ENCODE measurements around the gene TRMU.
"Not testable (repeated sequence)": the region's sequence is repeated elsewhere in the genome, so short reads cannot be mapped to it uniquely, and the experiment has no call there.

Gene TRMU

DNA sequence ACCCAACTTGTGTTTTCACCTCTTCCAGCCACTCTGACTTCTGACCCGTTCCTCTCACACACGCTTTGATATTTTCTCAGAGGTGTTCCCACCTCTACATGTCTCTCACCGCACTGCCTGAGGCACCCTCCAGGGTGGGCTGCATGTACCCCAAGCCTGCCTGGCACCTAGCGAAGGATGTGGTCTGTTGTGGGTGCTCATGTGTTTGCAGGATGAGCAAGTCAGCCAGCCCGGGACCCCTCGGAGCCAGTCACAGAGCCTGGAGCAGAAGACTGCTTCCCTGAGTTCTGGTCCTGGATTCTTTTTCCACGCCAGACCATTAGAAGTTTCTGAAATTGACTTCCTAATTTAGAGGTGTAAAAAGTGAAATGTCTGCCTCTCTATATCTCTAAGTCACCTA lies 35.0 kb upstream of the TRMU start:
- FAIRE-seq: no peak

DNA sequence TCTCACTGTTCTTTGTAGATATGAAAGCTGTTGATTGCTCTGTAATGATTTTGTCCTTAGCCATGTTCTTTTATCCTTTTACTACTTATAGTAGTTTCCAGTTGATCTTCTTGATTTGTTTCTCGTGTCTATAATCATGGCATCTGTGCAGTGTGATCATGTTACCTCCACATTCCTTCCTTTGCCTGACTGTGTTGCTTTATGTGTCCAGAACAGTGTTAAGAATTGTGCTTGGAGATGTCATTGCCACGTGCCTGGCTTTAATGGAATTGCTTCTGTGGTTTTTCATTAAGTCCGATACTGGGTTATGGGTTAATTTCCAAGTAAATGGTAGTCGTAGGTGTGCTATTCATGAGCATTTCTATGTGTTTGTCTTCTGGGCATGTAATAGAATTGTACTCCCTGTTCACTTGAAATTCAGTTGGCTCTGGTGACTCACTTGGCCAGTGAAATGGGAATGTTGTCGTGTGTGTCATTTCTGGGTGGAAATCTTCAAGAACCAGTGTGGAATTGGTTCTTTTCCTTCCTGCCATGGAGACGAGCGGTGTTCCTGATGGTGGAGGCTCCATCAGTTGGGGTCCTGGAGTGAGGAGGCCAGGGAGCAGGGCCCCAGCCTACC lies 32.1 kb upstream of the TRMU start:
- FAIRE-seq: no peak

DNA sequence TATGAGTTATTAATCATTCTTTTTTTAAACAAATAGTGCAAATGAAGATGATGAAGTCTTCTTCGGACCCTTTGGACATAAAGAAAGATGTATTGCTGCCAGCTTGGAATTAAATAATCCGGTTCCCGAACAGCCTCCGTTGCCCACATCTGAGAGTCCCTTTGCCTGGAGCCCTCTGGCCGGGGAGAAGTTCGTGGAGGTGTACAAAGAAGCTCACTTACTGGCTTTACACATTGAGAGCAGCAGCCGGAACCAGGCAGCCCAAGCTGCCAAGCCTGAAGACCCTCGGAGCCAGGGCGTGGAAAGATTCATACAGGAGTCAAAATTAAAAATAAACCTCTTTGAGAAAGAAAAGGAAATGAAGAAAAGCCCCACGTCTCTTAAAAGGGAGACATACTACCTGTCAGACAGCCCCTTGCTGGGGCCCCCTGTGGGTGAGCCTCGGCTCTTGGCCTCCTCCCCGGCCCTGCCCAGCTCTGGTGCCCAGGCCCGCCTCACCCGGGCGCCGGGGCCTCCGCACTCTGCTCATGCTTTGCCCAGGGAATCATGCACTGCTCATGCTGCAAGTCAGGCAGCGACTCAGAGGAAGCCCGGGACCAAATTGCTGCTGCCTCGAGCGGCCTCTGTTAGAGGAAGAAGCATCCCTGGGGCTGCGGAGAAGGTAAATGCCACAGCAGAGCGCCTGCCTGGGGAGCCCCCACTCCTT lies 27.1 kb upstream of the TRMU start:
- no peak for FAIRE-seq

DNA sequence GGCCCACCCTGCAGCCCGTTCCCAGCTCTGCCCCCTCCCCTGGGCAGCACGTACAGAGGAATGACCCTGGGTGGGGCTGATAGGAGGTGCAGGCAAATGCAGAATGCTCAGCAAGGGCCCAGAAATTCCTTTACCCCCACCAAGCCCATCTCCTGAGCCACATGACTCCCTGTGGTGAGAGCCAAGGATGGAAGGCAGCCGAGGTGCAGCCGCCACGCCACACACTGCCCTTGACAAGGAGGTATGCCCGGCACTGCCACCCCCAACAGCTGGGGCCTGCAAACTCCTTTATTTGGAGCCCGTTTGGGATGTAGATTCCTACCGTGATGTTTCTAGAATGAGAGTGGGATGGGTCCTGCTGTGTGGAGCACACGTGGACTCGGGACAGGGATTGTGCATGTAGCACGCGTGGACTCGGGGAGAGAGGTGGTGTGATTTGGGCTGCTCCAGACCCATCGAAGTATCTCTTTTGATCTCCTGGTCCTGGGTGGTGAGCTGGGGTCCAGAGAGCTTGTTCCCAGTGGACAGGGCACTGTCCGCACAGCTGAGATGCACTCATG lies 25.9 kb upstream of the TRMU start:
- no peak for FAIRE-seq

DNA sequence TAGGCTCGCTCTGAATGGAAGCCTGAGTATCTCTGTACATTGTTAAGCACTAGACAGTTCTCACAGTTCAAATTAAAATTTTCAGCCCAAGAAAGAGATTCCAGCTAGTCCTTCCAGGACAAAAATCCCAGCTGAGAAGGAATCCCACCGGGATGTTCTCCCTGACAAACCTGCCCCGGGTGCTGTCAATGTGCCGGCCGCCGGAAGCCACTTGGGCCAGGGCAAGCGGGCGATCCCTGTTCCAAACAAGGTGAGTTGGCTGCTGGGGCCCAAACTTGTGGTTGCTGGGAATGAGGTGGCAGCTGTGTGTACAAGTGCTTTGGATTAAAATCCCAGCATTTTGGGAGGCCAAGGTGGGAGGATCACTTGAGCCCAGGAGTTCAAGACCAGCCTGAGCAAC lies 23.5 kb upstream of the TRMU start:
- no peak for FAIRE-seq

DNA sequence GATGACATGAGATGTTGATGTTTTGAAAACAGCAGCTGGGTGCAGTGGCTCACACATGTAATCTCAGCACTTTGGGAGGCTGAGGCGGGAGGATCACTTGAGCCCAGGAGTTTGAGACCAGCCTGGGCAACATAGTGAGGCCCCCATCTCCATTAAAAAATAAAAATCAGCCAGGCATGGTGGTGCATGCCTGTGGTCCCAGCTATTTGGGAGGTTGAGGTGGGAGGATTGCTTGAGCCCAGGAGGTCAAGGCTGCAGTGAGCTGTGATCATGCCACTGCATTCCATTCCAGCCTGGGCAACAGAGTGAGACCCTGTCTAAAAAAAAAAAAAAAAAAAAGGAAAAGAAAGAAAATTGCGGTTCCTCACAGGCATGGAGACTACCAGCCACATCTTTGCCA lies 22.7 kb upstream of the TRMU start:
- not testable (repeated sequence) for FAIRE-seq

DNA sequence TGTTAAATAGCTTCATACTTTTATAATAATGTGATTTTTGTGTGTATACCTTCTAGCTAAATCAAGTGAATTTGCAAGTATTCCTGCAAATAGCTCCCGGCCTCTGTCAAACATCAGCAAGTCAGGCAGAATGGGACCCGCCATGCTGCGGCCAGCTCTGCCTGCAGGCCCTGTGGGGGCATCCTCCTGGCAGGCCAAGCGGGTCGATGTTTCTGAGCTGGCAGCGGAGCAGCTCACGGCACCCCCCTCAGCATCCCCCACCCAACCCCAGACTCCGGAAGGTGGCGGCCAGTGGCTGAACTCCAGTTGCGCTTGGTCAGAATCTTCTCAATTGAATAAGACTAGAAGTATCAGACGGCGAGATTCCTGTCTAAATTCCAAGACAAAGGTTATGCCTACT lies 19.5 kb upstream of the TRMU start:
- no peak for FAIRE-seq

DNA sequence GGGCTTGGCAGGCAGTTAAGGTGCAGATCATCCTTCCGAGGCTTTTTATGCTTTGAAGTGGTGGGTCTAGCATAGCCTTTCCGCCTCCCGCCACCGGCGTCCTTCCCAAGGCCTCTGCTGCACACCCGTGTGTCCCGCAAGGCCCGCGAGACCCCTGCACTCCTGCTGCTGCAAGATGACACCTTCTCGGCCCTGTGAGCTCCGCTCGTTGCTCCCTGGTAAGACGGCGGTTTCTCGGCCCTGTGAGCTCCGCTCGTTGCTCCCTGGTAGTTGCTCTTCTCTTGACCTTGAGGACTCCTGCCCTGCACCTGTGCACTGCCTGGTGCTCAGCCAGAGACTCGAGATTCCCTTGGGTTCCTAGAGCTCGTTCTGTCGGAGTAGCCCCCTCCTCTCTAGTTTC lies 17.9 kb upstream of the TRMU start:
- no peak for FAIRE-seq

DNA sequence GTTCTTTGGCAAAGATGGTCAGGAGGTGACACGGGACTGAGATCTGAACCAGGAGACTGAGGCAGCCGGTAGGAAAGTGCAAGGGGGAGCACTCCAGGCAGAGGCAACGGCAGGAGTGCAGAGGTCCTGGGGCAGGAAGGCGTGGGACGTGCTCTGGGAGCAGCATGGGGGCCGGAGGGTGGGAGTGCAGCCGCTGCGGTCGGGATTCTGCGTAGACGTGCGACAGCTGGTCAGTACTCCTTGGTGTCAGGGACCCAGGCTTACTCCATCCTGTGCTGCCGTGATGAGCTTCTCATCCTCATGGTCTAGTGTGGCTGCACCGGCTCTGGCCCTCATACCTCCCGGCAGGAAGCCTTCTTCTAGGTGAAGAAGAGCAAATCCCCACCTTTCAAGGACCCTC lies 16.9 kb upstream of the TRMU start:
- no peak for FAIRE-seq

DNA sequence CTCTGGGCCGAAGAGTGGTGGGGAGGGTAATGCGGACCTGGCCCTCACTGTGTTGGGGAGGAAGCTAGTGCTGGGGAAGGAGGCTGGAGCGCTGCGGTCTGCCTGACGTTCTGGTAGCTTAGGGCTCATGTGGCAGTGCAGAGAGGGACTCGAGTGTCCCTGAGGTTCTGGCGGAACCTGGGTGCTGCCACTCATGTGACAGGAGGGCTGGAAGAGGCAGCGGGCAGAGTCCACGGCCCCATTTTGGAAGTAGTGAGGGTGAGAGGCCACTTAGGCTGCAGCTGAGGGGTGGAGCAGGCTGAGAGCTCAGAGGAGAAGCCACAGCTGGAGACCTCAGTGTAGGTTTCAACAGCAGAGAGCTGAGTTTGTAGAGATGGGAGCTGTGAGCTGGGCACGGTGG lies 16.2 kb upstream of the TRMU start:
- FAIRE-seq: no peak

DNA sequence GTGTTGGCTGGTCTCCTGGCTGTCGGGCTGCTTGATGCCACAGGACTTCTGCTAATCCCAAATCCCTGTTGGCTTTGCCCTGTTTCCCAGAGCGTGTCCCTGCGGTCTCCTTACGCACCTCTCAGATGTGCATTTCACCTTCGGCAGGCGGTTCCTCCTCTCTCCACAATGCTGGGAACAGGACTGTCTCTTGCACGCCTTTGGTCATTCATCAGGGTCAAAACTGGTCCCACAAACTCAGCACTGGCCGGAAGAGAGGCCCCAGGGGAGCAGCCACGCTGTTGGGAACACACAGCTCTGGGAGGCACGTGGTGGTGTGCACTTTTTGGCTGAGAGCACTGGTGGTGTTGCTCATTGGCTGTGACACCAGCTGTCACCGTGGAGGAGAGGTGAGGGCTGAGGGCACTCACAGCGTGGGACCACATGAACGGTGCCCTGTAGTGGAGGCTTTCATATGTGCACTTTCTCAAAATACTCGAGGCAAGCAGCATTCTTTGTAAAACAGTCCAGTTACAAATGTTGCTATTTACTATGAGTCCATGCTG lies 15.3 kb upstream of the TRMU start:
- no peak for FAIRE-seq

DNA sequence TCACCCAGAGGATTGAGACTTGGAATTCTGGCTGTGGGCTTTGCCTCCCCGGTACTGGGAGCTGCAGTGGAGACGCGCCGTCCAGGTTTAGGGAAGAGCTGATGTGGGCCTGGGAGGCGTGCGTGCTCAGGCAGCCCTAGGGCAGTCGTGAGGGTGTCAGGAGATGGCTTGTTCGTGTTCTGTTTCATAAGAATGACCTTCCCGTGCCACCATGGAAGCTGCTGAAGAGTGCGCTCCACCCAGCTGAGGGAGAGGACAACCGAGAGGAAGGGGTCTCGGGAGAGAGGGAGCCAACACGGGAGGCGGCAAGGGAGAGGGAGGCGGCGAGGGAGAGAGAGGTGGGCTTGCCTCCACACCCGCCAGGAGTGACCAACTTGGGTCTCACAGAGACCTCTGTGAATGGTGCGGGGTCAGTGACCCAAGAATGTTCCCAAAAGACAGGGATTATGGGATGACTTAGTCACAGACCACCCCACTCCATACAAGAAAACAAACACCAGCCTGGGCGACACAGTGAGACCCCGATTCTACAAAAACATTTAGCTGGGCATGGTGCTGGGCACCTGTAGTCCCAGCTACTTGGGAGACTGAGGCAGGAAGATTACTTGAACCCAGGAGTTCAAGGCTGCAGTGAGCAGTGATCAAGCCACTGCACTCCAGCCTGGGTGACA lies 14.7 kb upstream of the TRMU start:
- no peak for FAIRE-seq

DNA sequence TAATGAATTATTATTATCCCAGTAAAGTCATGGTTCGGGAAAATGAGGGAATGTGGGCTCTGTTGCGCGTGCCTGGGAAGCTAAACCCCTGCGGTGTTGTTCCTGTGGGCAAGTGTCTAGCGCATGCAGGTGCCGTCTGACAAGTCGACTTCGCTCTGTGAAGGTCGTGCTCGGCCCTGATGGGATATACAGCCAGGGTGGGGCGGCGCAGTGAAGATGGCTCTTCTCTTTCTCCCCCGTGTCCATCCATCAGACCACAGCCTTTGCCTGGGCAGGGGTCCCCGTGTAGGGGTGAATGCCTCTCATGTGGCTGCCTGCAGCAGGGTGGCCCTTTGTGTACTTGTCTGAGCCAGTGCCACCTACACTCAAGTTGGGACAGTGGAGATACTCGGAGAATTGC lies 12.8 kb upstream of the TRMU start:
- FAIRE-seq: no peak

DNA sequence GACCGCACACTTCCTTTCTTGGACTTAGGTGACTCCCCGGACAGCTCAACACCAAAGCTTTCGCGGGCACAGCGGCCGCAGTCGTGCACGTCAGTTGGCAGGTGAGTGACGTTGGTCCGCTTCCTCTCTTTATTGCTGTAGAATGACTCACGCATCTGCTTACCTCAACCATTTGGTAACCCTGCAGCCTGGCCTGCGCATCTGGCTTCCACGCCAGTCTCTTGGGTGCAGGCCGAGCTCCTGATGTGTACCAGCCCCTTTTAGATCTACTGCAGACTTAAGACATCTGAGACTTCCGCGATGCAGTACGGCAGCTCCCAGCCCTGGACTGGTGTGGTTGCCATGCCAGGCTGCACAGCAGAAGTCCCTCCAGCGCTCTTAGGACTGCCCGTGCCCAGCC lies 12.4 kb upstream of the TRMU start:
- FAIRE-seq: no peak

DNA sequence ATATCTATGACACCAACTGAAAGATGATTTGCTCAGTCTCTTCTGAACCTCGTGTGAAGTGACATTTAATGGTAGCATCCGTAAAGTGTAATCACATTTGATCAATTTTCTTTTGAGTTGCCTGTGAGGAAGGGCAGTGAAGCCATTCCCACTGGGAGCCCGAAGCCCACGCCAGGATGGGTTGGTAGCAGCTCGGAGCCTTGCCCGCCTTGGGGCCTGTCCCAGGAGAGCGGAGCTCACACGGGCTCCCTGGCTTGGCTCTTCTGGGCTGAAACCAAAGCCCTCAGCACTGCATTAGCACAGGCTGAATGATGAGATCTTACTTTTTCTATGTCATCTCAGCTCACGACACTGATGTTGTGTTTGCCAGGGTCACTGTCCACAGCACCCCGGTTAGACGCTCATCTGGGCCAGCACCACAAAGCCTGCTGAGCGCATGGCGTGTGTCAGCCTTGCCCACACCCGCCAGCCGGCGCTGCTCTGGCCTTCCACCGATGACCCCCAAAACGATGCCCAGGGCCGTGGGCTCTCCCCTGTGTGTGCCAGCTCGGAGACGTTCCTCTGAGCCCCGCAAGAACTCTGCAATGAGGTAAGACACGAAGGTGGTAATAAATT lies 9.3 kb upstream of the TRMU start:
- FAIRE-seq: no peak

DNA sequence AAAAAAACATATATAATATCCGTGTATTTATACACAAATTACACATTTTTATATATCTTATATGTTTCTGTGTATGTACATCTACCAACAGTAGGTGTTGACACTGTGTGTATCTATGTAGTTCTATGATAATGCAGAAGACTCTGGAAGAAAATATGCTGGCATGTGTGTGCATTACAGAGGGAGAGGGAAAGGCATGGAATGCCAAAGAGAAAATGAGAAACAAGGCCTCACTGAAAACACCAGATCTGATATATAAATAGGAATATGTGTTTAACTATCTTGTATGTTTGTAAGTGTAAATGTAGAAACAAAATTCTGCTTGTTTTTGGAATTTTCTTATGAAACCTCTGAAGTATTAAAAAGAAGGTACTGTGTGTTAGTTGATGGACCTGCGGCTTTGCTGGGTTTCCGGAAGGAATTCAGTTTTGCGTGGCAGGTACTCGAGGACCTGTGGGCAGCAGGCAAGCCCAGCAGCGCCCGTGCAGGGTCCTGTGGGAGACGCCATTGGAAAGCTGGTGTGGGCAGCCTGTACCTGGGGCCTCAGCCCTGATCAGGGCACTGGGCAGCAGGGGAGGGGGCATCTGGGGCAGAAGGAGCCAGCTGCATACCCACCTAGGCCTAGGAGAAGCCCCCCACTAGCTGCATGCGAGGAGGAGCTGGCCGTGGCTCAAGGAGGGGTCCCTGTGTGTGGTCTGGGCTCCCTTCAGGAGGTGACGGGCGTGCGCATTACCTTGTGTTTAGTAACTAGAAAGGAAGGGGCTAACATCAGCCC lies 7.6 kb upstream of the TRMU start:
- no peak for FAIRE-seq

DNA sequence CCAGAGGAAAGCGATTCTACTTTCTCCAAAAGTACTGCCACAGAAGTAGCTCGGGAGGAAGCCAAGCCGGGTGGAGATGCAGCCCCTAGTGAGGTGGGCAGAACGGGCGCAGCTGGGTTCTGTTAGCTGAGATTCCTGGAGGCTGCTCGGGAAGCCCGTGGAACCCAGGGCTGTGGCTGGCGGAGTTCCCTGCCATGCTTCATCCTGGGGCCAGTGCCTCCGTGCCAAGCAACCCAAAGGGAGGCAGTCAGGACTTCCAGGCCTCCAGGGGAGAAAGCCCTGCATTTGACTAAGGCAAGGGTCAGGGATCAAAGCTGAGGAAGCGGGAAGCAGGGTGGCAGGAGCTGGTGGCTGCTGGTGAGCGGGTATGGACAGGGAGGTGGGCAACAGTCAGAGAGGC lies 6.7 kb upstream of the TRMU start:
- FAIRE-seq: no peak

DNA sequence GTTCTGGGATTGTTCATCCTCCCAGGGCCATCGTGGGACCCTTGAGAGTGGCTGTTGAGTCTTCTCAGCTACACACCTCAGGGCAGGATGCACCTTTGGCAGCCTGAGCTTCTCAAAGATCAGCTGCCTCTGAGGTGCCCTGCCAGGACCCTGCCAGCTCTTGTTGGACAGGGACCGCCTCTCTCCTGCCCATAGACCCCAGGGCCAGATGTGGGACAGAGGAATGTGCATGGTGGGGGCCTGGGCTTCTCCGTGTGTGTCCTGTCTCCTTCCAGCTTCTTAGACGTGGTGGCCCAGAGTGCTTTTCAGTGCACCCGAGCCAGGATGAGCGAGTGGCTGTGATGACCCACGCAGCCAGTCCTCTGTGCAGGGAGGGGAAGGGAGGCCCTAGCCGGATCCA lies 5.9 kb upstream of the TRMU start:
- FAIRE-seq: no peak

DNA sequence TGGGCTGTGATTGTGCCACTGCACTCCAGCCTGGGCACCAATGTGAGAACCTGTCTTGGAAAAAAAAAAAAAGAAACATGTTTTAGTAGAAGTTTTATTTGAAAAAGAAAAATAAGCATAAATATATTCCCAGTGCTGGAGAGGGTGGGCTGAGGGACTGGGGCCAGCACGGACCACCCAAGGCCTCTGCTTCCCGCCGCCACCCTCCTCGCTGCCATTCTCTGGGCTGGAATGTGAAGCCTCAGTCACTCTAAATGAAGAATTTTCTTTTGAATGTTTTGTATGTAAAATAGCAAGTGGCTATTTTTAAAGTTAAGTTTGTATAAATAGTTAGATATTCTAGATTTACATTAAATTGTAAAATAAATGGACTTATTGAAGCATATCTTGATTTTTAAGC lies 5.1 kb upstream of the TRMU start:
- FAIRE-seq: no peak

DNA sequence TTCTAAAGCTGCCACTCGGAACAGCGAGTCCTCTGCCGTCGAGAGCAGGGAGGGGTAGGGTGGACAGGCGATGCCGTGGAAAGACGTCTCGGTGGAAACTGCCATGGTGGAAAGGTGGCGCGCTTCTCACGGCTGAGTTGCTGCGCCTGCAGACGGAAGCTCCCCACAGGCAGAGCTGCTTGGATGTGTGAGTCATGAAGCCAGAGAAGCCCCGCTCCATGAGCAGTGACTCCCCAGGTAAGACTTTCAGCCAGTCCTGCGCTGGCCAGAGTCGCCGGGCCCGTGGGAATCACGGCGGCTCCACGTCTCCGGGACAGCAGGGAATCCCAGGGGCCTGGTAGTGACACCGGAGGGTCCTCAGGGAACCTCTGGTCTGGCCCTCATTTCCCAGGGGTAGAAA lies 4.0 kb upstream of the TRMU start:
- no peak for FAIRE-seq

DNA sequence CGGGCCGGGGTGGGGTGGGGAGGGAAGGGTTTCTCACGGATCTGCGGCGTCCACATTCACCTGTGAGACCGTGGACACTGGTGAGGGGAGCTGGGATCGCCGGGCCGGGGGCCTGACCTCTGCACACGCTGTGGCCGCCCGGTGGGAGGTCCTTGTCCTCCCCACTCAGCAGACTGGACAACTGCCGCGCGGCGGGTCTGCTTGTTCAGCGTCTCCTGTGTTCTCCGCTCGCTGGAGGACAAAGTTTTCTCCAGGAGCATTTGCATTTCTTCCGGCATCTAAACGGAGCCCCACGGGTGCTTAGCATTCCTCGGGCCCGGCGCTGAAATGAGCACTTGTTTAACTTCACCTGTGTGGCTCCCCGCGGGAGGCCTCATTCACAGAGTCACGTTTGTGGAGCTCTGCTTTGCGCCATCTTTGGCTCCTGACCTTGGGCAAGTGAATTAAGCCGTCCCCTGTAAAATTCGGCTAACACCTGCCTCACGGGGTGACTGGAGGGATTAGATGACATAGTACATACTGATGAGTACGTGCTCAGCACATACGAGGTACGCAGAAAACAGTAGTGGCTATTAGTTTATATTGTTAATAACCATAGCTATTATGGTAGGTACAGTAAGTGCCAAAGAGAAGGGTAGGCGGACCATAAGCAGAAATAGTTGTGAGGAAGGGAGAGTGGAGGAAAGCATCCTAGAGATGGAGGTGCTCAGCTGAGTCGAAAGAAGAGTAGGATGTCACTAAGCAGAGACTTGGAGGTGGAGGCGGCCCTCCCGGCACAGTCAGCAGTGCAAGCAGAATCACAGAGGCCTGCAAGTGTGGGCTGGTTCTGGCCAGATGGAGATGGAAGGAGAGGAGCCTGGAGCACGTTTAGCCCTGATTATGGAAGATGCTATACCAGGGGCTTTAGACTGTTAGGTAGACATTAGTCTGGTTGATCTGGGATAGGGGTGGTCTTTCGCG lies 885 bp downstream of the TRMU start:
- FAIRE-seq: no peak

DNA sequence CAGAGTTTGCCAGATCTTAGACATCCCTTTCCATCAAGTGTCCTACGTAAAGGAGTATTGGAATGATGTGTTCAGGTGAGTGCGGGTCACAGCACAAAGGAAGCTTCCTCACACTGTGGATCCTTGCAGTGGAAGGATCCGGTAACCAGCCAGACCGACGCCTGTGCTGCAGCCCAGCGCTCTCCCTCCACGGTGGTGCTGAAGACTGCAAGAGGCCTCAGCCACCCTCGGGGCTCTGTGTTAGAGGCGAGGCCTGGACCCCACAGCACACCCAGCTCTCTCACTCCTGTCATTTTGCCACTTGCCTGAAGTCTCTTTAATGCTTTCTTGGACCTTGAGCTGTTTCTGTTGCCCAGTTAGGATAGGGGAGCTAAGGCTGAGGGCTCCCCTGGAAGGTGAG lies 2.4 kb downstream of the TRMU start:
- no peak for FAIRE-seq

All from A204.1 (cell line).